SU-DHL-6 (cell line): ENCODE data around the gene WDR88.
"Not testable (repeated sequence)": the region's sequence is repeated elsewhere in the genome, so short reads cannot be mapped to it uniquely, and the experiment has no call there.

Experiments used
- CTCF ChIP-seq: fragments of 200-600 bp; sonication (generic); IDR thresholded peaks from one replicate; pipeline ENCODE4 v1.5.1; 2017; ENCODE audit warnings: antibody characterized with exemption, mild to moderate bottlenecking, low read length, moderate library complexity; ENCODE audit not compliant: insufficient read depth, poor library complexity, severe bottlenecking
- EZH2phosphoT487 ChIP-seq: fragments of 200-600 bp; sonication (generic), shearing (Covaris generic); conservative IDR thresholded peaks from 2 replicates; pipeline ENCODE4 v1.6.1; 2018; ENCODE audit warnings: mild to moderate bottlenecking, antibody characterized with exemption, low read length, moderate library complexity, mixed read lengths

GRCh38 chr19:33126712-33127111, 5.2 kb upstream of the WDR88 start:
- not testable (repeated sequence) for TF ChIP-seq CTCF, EZH2phosphoT487
